CD4-positive, alpha-beta T cell treated with Interleukin-2 at 100 ng/mL for 4 hours (primary cell): ENCODE results near the gene ADAM12.

Source experiments
- DNase-seq: peaks from one replicate; pipeline ENCODE4 v3.0.0-alpha.2; 2020; ENCODE audit warnings: low spot score

The ADAM12 gene

DNA sequence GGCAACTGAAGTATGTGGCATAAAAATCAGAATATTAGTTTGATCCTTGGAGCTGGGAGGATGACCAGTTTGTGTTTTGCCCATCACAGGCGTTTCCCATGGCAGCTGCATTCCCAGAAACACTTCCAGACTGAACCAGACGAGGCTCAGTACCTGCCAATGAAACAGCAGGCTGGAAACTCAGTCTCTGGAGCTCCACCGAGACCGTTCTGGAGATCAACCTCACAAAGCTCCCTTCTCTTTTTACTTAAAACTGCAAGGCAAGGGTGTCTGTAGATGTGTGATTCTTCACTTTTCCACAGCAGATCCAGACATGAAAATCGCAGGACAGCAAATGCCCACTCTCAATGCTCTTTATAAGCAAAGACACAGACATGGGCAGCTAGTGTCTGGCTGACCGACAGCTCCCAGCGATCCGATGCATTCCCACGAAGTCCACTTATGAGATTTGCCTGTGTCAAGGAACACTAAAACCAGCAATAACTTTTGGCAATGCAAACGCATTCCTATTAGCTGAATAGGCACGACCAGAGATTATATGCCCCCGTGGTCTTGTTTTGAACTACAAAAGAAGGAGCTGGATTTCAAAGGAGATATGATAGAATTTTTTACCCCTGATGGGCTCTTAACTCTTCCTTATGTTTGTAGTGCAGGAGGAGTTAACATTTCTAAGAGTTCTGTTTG lies 72.6 kb downstream of the ADAM12 start:
- no peak for DNase-seq

DNA sequence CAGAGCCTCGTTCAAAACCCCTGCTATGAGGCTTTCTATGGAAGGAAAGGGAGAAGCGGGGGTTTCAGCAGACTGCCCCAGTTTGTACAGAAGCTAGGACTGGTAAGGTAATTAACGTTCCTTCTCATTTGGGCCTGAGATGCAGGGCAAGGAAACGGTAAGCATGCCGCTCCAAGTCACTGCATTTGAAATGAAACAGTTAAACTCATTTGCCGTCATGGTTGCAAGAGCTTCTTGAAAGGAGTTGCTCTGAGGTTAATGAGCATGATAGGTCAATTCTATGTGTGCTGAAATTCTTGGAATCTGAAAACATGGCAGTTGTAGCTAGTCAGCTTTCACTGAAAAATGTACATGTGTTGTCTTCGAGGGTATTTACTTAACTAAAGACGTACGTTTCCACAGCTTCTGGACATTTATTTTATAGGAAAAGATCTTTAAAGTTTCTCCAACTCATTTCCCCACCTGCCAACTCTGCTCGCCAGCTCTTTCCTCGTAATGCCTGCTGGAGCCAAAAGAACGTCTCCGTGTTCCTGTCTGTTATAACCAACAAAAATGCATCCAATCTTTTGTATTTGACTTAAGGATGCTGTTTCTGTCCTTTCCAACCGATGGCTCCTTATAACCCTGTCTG lies 73.3 kb downstream of the ADAM12 start:
- no peak for DNase-seq

DNA sequence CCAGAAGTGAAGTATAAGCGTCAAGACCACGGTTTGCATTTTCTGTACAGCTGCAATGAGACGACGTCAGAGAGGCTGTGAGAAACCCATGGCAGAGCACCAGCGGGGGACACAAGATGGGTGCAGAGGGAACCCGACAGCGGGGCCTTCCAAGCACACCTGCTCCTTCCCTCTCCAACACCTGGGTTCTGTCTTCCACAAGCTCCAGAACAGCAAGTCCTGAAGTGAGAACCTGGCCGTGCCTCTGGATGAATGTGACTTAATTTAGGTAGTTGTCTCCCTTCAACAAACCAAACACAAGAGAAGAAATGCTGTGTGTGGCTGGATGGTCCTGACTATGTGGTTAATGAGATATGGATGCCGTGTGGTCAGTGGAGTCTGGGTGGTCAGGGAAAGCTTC lies 76.1 kb downstream of the ADAM12 start:
- DNase-seq: no peak

DNA sequence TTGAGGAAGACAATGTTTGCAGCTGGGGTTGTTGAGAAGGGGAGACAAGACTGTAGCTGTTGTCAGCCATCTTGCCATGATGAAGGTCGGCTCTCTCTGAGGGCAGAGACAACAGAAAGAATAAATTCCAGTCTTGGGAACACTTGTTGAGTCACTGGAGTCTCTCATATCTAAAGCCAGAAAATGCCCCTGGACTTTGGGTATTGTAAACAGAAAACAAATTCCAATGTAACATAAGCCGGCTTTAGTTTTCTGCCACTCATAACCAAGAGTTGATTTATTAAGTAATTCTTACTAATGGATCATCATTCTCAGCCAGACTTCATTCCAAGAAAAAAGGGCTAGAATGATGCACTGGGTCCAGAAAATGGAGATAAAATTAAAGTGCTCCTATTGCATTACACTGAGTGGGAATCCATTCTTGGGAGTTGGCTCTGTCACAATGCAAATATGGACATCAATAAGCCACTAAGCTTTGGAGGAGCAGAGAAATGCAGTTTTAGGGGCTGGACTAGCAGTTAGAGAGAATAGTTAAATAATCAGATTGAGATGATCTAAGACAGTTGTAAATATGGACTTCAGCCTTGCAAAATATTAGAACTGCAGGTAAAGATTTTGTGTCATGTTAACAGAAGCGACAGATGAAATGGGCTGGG lies 78.9 kb downstream of the ADAM12 start:
- DNase-seq: no peak

DNA sequence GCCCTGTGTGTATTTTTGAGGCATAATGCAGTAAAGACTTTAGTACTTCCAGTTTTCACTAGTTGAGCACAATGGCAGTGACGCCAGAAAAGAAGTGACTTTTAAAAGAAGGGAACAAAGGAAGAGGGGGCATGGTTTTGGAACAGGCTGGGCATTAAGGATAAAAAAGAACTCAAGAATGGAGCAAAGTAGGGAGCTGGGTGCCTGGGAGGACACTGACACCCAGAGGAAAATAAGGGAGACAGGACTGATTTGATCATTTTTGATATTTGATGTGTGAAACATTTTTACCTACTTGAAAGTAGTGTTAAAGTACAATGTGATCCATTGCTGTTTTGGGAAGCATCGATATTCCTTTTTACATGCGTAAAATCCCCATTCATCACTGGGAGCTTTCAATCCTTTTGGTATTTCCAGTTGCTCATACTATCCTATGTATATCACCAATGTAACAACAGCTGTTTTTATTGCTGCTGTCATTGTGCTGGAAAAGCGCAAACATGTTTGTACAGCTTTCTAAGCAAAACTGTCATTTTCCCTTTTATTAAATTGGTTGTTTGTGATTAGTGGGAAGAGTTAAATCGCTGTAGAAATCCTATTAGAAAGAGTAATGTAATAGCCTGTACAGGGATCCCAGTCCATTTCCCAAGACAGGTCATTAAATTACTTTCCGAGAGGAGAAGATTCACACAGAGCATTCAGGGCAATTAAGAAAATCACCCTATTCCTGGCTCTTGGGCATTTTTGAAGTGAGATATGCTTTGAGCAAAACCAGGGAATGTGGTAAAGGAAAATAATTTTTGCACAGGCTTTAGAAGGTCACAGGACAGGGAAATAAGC lies 85.2 kb downstream of the ADAM12 start:
- no peak for DNase-seq

DNA sequence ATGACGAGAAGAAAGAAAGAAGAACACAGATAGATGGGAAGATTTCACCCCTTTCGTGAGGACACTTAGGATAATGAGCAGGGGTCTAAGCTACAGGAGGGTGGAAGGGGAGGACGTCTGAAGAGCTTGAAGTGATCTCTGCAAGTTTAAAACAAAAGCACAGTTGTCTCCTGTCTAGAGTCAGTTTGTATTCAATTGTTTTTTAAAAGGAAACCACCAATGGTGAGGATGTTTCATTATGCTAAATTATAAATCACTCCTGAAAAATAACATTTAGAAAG lies 85.9 kb downstream of the ADAM12 start:
- no peak for DNase-seq

DNA sequence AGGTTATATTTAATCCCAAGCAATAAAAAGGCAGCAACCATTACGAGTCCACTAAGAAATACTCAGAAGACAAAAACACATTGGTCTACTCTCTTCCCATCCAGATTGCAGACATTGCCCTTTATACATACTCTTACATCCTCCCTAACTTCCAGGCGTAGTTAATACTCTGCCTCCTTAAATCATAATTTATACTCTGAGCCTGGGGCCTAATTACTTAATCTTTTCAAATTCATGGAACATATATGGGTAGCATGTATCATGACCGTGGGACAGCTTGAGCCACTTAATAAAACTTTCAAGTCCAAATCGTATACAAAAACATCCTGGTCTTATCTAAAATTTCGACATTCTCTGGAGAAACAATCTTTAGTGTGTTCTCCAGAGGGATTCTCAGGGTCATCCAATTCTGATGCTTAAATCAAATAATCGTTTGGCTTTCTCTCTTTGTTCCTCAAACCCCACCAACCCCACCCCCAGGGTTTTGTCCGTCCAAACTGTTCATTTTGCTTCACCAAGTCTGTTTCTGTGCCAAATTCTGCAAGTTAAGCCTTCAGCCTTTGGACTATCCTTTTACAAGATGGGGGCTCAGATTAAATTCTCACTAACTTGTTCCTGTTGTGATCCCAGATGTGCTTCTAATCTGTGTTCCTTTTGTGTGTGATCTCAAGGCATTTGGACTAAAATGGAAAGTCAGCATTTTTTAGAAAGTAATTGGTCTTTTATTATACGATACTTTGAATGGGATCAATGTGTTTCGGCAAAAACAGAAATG lies 86.4 kb downstream of the ADAM12 start:
- DNase-seq: no peak

DNA sequence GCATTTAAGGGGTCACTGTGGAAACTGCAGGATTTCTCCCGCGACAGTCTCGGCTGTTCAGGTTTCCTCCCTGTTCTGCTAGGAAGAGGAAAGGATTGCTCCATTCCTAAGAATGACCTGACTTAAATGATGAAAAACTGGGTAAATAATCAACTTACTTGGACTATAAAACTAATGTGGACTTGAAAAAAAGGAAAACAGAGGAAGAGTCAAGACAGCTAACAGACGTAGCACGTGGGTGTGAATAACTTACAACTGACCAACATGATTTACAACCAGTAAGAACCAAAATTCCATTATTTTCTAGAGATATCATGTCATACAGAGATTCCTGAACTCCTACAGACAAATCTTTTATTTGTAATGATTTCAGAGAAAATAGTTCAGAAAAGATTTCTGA lies 93.8 kb downstream of the ADAM12 start:
- DNase-seq: no peak

DNA sequence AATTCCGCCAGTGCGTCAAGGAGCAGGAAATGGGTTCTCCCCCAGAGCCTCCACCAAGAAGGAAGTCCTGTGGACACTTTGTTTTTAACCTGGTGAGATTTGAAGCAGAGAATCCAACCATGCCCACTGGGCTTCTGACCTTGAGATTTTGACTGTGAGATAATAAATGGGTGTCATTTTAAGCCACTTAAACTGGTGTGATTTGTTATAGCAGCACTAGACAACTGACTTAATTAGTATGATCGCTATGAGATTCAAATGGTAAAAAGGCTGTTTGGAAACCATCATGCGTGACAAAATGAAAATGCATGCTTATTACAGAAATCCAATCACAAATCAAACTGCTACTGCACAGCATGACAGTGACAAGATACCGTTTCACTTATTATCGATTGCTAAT lies 98.0 kb downstream of the ADAM12 start:
- DNase-seq: no peak

DNA sequence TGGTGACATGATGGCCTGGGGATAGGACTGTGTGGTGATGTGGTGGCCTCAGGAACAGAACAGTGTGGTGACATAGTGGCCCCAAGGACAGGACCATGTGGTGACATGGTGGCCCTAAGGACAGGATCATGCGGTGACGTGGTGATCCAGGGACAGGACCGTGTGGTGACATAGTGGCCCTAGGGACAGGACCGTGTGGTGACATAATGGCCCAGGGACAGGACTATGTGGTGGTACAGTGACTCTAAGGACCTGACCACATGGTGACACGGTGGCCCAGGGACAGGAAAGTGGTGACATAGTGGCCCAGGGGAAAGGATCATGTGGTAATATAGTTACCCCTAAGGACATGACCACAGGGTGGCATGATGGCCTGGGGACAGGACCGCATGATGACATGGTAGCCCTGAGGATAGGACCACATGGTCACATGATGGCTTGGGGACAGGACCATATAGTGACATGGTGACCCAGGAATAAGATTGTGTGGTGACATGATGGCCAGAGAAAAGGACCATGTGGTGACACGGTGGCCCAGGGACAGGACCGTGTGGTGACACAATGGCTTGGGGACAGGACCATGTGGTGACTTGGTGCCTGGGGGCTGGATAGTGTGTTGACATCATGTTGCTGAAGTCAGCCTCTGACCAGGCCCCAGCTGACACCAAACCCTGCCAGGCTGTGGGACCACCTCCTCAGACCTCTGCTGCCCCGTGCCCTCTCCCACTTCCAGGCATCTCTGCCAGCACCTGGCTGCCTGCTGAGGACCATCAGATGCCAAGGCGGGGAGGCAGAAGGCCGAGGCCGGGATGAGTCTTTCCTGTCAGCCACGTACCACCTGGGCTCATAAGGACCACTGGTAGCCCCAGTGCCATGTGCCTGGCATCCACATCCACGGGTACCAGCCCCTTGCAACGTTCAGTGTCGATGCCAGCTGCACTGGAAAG lies 99.5 kb downstream of the ADAM12 start:
- no peak for DNase-seq

DNA sequence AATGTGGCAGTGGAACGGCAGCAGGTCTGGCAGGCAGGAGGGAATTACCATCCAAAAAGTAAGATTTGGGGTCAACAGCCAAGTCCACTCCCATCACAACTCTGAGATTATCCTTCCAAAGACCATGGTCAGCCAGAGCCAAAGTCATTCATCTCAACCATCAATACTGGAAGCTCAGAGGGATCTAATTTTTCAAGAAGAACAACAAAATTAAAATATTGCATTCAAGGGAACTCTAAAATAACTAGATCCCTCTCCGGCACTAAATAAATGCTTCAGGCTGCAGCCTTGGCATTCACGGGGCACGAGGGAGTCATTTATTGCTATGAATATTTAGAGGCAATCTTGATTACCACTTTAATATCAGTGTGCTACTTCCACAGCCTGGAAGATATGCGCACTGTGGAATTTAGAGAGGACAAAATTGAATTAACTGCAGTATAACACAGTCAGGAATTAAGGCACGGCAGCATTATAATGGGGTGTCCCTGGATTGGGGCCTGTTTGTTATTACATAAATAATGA lies 102.0 kb downstream of the ADAM12 start:
- no peak for DNase-seq

DNA sequence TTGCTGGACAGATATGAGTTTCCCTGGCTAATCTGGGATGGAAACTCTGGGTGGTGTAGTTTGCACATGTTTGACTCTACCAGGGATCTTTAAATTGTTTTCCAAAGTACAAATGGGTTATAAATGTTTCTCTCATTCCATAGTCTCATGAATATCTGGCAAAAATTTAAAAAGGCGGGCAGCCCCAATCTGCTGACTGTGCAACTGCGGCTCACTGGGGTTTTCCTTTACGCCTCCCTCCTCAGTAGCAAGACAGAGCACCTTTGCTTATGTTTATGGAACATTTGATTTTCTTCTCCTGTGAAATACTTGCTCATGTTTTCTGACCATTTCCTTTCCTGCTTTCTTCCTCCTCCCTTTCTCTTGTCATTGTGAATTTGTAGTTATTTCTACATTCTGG lies 105.0 kb downstream of the ADAM12 start:
- no peak for DNase-seq

DNA sequence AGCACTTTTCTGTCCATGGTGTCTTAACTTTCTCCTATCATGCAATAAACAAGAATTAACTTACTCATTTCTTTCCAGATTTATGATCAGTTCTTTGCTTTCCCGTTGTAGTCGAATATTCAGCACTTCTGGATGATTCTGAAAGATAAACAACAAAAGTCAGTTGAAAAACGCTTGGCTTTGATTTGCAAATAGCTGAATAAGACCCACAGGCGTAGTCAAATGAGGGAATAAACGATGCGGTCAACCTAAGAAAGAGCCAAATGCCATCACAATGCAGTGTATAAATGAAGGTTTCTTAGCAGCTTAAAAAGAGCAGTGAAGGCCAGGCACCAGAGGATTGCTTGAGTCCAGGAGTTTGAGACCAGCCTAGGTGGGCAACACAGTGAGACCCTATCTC lies 109.4 kb downstream of the ADAM12 start:
- no peak for DNase-seq

DNA sequence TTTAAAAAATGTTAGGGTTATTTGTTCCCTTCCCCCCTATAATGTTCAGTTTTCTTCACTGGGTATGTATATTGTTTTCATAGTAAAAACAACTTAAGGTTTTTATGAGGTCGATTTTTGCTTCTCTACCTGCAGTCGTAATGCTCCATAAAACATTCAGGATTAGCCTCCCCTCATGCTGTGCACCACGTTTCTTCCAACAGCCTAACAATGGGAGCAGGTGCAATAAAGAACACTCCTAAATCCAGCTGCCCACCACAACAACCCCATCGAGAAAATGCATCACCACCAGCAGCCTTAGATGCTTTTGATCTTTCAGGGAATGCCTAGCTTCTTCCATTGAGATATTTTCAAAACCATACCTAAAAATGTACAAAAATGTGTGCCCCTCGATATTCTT lies 111.1 kb downstream of the ADAM12 start:
- DNase-seq: no peak

DNA sequence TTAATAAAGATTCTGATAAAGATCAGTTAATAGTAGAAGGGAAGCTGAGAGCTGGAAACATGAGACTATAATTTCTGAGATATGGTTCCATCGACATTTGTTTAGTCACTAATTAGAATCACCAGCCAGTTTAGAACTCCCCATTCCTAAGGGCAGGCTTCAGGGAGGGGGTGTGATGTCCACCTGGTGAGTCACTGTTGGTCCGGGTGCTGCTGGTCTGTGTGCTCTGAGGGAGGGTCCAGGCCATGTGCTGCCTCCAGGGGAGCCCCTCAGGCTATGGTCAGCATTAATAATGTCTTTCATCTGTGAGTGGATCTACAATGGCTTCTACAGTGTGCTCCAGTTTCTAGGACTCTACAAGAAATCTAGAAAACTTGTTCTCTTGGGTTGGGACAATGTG lies 115.8 kb downstream of the ADAM12 start:
- DNase-seq: no peak

DNA sequence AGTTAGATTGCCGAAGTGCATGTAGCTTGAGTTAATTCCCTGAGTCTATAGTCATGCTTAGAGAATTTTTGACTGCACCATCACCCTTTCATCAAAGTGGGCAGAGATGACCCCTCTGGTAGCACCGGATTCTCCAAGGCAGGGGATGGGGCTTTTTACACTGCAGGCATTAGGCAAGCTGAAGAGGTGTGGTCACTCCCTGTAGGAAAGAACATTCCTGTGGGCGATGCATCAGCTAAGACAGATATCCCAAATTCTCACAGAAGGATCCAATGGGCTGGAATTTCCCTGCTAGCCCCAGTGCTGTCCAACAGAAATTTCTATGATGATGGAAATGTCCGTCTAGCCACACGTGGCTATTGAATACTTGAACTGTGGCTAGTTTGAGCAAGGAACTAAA lies 118.2 kb downstream of the ADAM12 start:
- DNase-seq: no peak

DNA sequence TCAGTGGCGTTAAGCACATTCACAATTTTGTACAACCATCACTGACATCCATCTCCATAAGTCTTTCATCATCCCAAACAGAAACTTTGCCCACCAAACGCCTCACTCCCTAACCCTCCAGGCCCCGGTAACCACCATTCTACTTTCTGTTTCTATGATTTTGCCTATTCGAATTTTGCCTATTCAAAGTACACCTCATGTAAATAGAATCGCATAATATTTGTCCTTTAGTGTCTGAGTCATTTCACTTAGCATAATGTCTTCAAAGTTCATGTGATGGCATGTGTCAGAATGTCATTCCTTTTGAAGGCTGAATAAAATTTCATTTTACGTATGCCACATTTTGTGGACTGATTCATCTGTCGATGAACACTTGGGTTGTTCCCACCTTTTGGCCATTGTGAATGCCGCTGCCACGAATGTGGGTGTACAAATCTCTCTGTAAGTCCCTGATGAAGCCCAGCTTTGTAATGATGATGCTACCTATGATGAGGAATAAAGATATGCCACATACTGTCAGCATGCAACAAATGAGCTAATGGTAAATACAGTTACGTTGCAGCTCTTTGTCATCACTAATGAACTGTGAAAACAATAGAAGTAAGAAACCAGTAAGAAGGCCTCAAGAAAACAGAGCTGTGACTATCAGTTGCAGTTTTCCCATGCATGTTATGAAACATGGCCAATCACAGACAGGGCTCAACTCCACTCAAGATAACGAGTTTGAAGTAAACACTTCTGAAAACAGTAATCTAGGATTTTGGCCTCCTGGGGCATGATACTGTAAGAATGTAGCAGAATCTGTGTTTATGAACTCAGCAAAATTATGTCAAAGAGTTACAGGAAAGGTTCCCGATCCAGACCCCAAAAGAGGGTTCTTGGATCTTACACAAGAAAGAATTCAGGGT lies 120.0 kb downstream of the ADAM12 start:
- DNase-seq: no peak

DNA sequence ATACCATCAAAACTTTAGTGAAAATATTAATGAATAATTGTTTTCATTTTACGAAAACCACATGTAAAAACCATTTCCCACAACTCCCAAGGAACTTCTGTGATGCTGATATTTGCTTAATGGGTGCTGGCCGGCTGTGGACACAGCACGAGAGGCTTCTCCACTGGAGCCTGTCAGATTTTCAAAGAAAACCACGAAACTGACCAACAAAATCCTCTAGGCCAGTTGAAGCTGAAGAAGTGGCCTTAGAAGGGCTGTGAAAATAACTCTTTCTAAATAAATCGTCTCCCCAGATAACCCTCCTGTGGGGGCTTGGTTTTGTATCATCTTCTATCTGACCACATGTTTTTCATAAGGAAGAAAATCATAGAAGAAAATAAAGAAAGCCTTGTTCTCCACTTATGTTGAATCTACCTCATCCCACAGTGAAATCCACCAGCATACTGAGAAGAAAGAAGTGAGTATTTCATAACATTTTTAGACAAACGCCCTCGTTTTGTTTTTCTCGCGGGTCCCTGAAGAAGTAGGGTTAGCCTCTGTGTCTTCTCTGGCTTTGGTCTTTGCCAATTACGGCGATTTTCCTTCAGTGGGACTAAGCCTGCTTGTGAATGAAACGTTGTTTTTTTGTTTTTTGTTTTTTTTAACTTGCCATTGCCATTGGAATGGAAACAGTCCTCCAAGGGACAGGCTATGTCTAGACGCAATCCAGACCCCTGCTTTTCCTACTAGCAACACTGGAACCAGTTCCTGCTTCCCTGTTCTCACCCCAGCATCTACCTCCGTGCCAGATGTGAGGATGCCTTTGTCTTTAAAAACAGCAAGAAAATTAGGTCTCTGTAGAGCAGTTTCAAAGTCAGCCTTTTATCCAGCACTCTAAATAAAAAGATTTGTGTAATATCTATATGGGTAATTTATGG lies 123.9 kb downstream of the ADAM12 start:
- DNase-seq: no peak
